Caki2 (cell line): Measurements from ENCODE around the gene OSER1. TPM values are rescaled to one million over a fixed set of nuclear protein-coding genes. Genes with fewer than 3 reads are reported as not detected.

Experiments
- DNase-seq: peaks from one replicate; pipeline ENCODE4 v3.0.0-alpha.2; 2015; ENCODE audit warnings: low read depth
- in situ Hi-C: cut with HindIII; loops from 2 replicates; pipeline ENCODE4 v1.10.0; 2016; ENCODE audit warnings: low sequenced_read_pairs, low pct_unique_long_range_greater_than_20kb, mixed read lengths
- total RNA-seq: library from RNA; depleted of rRNA; stranded (reverse); fragments of >200 nt; shearing (Covaris generic); gene quantifications from 2 replicates; pipeline ENCODE4 v1.2.3, GENCODE V29; 2014; ENCODE audit warnings: low replicate concordance

The OSER1 gene
- total RNA-seq, 1 experiment from 2014 or later = 72.4 TPM

- no peak for DNase-seq
- in situ Hi-C loops = no loop called here
Measured at GRCh38 chr20:44231713-44232468, 21.3 kb upstream of the OSER1 start.

- in situ Hi-C loops = no loop called here
- peak; percentile 68 for DNase-seq
Measured at GRCh38 chr20:44231193-44231592, 20.6 kb upstream of the OSER1 start.

GRCh38 chr20:44228465-44229258 is 18.1 kb upstream of the OSER1 start:
- in situ Hi-C loops = no loop called here
- no peak for DNase-seq

- no peak for DNase-seq
- in situ Hi-C loops = no loop called here
Measured at GRCh38 chr20:44224637-44225036, 14.1 kb upstream of the OSER1 start.

GRCh38 chr20:44223721-44224120 is 13.2 kb upstream of the OSER1 start:
- in situ Hi-C loops = no loop called here
- no peak for DNase-seq

GRCh38 chr20:44222633-44223368 is 12.2 kb upstream of the OSER1 start:
- DNase-seq = no peak
- in situ Hi-C loops = no loop called here

- in situ Hi-C loops = no loop called here
- DNase-seq = no peak
Measured at GRCh38 chr20:44222027-44222426, 11.5 kb upstream of the OSER1 start.

- in situ Hi-C loops = no loop called here
- no peak for DNase-seq
Measured at GRCh38 chr20:44221368-44221954, 10.9 kb upstream of the OSER1 start.

GRCh38 chr20:44219791-44220190 is 9.2 kb upstream of the OSER1 start:
- in situ Hi-C loops = no loop called here
- DNase-seq = no peak

- in situ Hi-C loops = no loop called here
- DNase-seq = no peak
Measured at GRCh38 chr20:44219170-44219730, 8.7 kb upstream of the OSER1 start.

- no peak for DNase-seq
- in situ Hi-C loops = no loop called here
Measured at GRCh38 chr20:44218446-44218845, 7.9 kb upstream of the OSER1 start.

GRCh38 chr20:44217342-44218092 is 6.9 kb upstream of the OSER1 start:
- in situ Hi-C loops = no loop called here
- peak; percentile 69 for DNase-seq

GRCh38 chr20:44215125-44215524 is 4.6 kb upstream of the OSER1 start:
- DNase-seq = peak; percentile 66
- in situ Hi-C loops = no loop called here

GRCh38 chr20:44212792-44213191 is 2.2 kb upstream of the OSER1 start:
- in situ Hi-C loops = no loop called here

GRCh38 chr20:44211177-44212039 is 837 bp upstream of the OSER1 start:
- in situ Hi-C loops = no loop called here
- peak; percentile 39 for DNase-seq

More at GRCh38 chr20:44212792-44213191, 2.2 kb upstream of the OSER1 start:
- DNase-seq = no peak

- no peak for DNase-seq
- in situ Hi-C loops = no loop called here
Measured at GRCh38 chr20:44209686-44210405, 725 bp downstream of the OSER1 start.
